ENCODE results near the gene MEX3D.

DNA sequence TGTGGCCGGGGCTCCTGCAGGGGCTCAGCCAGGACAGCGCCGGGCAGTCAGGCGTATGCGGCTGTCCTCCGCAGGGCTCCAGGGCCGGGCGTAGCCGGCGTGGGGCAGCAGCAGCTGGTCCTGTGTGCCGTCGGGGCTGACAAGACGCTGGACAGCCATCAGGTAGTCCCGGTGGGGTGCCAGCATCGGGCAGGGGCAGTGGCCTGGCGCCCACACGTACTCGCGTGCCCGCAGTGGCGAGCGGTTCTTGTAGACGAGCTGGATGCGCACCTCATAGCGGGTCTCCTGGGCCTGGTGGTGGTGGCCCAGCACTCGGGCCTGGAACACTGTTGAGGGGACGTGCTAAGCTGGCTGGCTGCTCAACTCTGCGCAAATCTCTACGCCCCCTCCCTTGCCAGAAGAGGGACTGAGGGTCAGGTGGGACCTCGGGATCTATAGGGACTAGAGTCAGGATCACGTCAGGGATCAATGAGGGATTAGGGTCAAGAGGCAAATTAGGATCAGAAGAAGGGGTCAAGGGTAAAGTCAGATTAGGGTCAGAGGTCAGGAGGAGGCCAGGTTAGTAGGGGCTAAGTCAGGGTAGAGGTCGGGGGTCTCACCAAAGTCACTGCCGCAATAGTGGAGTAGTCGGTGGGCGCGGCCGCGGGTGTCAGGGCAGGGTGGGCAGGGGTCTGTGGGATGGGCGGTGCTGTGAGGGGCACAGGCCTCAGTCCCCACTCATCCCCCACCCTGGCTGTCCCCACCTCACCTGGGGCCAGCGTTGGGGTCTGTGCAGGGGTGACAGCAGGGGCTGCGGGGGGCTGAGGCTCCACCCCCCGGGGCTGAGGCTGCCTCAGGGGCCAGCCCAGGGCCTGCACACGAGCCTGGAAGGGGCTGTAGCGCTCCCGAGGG, 61.9 kb downstream of the MEX3D start:
- TF ChIP-seq, protein P1, sequence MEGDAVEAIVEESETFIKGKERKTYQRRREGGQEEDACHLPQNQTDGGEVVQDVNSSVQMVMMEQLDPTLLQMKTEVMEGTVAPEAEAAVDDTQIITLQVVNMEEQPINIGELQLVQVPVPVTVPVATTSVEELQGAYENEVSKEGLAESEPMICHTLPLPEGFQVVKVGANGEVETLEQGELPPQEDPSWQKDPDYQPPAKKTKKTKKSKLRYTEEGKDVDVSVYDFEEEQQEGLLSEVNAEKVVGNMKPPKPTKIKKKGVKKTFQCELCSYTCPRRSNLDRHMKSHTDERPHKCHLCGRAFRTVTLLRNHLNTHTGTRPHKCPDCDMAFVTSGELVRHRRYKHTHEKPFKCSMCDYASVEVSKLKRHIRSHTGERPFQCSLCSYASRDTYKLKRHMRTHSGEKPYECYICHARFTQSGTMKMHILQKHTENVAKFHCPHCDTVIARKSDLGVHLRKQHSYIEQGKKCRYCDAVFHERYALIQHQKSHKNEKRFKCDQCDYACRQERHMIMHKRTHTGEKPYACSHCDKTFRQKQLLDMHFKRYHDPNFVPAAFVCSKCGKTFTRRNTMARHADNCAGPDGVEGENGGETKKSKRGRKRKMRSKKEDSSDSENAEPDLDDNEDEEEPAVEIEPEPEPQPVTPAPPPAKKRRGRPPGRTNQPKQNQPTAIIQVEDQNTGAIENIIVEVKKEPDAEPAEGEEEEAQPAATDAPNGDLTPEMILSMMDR (IDR thresholded peaks at IDR 0.05) = no peak
- no peak for TF ChIP-seq POLR2A (IDR thresholded peaks at IDR 0.05)
